Activated CD8-positive, alpha-beta memory T cell treated with anti-CD3 and anti-CD28 coated beads, Interleukin-2, amount 50 U/mL, for 4 hours (primary cell): ENCODE results near the gene PDLIM1.

Source experiments
- DNase-seq: peaks from one replicate; pipeline ENCODE4 v3.0.0-alpha.2; 2020

The PDLIM1 gene

DNA sequence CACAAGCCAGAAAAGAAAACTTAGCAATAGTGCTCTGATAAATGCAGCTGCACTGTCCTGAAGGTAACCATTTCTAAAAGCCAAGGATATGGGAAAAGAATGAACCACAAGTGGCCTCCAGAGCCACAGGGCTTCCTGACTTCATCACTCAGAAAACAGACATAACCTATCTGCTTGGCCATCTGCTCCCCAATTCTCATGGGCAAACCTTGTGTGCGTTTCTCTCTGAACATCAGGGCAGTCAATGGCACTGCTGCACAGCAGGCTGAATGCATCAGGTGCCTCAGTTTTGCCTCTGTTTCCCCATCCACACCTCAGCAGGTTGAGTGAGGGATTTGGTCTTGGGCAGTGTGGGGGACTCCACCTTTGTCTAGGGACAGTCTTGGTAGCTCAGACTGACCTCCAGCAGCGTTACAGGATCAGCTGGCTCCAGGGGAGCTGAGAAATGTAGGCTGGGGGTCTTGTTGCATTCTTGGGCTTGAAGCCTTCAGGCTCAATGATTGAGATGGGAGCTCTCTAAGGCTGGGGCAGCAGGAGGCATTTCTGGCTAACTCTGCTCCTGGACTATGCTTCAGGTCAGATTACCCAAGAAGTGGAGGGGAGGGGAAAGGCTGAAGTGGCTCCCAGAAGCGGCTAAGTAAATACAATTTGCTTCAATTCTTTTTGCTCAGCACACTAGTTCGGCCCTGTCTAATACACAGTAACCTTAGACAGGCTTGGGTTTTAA lies 23.6 kb upstream of the PDLIM1 start:
- no peak for DNase-seq

DNA sequence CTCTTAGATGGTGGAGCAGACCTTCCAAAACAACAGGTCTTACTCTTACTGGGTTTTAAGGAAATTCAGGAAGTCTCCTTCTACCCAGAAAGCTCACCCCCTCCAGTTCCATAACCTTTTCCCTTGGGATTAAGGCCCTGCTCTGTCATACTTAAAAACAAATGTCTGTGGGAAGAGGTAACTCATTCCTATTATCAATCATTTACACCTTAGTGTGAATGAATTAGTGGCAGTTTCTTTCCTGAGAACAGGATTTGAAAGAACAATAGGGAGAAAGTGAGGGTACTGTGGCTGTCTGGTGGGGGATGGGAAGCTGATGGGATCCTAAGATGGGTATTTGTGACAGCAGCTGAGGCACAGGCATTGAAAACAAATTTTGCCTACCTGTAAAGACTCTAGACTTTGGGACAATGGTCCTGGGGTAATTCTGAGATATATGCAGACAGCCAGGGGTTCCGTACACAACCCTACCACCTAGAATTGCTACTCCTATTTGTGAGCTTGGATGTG lies 22.2 kb upstream of the PDLIM1 start:
- DNase-seq, result no peak

DNA sequence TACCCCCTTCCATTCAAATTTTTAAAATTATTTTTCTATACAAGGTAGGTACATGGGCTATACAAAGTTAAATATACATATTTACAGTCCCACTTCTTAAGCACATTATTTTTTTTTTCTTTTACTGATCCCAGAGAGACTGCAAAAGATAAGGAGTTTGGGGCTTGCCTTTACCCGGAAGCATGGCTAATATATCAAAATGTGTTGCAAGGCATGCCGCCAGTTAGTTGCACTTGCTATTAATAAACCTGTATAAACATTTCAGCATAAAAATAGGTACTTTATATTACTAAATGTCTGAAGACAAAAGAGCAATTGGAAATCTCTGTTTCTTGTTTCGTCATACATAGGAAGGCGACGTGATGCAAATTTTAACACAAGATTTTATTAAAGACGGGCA lies 21.5 kb upstream of the PDLIM1 start:
- no peak for DNase-seq

DNA sequence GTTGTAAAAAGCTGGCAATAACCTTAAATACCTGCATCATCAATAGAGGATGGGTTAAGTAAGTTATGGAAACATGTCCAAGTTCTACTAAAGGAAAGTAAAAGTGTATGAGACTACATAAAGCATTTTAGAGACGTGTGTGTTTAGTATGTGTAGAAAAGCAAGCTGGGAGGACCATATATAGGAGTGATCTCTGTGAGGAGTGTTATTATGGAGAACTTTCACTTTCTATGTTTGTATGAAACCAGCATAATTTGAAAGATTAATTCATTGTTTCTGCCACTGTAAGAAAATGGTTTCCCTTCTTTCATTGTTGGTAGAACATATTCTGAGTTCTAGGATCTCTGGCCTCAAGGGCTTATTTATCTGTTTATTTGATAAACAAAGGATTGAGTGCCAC lies 19.2 kb upstream of the PDLIM1 start:
- DNase-seq, result no peak

GRCh38 chr10:95308389-95309302 lies 17.8 kb upstream of the PDLIM1 start:
- no peak for DNase-seq

- no peak for DNase-seq
Measured at GRCh38 chr10:95306851-95307250, 16.0 kb upstream of the PDLIM1 start.

DNA sequence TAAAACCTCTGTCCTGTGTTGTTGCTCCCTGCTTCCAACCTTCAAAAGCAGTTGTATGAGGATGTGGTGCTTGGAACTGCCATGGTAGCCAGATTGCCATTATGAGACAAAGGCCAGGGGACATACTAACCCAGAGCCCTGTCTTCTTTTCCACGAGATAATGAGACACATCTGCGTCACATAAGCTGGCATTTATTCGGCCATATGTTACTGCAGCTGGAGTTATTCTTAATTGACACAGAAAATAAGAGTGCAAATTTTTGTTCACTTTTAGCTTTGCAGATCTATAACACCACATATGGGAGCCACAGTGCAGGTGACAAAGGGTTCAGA lies 15.5 kb upstream of the PDLIM1 start:
- no peak for DNase-seq

DNA sequence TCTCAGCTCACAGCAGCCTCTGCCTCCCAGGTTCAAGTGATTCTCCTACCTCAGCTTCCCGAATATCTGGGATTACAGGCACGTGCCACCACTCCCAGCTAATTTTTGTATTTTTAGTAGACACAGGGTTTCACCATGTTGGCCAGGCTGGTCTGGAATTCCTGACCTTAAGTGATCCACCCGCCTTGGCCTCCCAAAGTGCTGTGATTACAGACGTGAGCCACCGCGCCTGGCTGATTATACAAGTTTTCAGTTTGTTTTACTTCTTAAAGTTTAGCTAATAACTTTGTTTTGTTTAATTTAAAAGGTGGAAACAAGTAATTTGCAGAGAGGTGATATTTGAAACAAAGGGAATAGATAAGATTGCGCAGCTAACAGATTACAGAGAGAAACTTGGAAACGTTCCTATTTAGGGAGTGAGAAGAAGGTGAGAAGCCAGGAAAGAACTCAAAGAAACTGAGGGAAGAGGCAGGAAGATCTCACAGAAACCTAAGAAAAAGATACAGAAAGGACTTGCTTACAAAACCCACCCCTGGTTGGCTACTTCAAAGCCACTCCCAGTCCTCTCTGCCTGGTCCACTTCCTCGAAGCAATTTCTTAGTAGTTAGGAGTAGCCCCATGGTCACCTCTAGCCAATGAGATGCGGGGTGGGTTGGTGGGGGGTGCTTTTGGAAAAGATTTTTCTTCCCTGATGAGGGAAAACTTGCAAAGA lies 15.0 kb upstream of the PDLIM1 start:
- DNase-seq, result no peak

- no peak for DNase-seq
Measured at GRCh38 chr10:95304976-95305375, 14.2 kb upstream of the PDLIM1 start.

- no peak for DNase-seq
Measured at GRCh38 chr10:95304463-95304862, 13.7 kb upstream of the PDLIM1 start.

- DNase-seq, result no peak
Measured at GRCh38 chr10:95303950-95304349, 13.1 kb upstream of the PDLIM1 start.

DNA sequence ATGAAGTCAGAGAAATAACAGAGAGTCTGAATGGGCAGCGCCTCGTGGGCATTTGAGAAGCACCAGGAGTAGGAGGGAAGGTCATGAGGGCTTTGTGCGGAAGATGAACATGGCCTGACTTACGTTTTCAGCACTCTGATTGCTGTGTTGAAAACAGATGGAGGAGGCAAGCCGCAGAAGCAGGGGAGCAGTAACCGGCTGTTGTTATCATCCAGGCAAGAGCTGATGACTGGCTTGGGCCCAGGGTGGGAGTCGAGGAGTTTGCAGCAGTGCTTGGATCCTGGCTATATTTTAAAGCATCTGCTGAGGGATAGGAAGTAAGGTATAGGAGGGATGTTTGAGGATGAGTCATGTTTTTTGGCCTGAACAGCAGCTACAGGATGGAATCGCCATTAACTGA lies 12.7 kb upstream of the PDLIM1 start:
- no peak for DNase-seq

DNA sequence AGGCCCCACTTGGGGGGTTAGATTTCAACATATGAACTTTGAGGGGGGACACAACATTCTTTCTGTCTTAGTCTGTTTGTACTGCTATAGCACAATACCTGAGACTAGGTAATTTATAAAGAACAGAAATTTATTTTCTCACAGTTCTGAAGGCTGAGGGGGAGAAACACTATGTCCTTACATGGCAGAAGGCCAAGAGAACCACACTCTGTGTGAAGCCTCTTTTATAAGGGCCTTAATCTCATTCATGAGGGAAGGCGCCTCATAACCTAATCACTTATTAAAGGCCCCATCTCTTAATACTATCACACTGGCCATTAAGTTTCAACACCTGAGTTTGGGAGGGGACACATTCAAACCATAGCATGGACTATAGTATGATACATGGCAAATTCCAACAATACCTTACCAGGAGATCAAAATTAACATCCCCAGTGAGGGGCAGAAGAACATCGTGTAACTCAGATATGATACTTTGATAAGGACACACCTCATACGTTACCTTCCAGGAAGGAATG lies 9.3 kb upstream of the PDLIM1 start:
- DNase-seq, result no peak

DNA sequence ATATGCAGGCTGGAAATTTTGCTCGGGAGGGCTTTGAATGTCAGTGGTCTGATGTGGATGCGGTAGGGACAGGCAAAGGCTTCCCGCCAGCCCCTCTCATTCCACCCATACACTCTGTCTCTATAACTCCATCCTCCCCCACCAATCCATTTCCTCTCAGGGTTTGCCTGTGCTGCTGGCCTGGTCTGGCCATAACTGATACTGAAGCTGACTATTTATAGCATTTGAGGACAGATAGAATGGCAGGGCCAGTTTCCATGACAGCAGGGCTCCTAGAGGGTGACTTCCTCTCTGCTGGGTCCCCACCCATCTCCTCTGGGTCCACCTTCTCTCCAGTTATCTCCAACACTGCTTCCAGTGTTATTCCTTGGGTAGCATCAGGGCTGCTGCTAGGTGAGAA lies 6.6 kb upstream of the PDLIM1 start:
- DNase-seq, result no peak

- DNase-seq, result no peak
Measured at GRCh38 chr10:95296764-95297163, 6.0 kb upstream of the PDLIM1 start.

- DNase-seq, result peak; percentile 18
Measured at GRCh38 chr10:95295031-95295755, 4.4 kb upstream of the PDLIM1 start.

DNA sequence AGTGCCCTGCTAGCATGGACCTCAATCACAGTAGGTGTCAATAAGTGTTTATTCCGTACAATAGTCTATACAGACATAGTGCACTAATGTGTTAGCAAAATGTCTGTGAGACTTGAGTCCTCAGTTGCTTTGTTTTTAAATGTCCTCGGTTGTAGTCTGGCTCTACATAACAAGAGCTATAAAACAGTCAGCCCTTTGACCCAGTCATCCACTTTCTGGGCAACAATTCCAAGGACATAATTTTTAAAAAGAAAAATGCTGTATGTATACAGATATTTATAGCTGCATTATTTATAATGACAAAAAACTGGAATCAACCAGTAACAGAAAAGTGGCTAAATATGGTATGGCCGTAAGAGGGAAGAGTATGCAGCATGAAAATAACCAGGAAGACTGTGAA lies 2.8 kb upstream of the PDLIM1 start:
- DNase-seq, result no peak

- DNase-seq, result no peak
Measured at GRCh38 chr10:95291365-95292039, 699 bp upstream of the PDLIM1 start.

DNA sequence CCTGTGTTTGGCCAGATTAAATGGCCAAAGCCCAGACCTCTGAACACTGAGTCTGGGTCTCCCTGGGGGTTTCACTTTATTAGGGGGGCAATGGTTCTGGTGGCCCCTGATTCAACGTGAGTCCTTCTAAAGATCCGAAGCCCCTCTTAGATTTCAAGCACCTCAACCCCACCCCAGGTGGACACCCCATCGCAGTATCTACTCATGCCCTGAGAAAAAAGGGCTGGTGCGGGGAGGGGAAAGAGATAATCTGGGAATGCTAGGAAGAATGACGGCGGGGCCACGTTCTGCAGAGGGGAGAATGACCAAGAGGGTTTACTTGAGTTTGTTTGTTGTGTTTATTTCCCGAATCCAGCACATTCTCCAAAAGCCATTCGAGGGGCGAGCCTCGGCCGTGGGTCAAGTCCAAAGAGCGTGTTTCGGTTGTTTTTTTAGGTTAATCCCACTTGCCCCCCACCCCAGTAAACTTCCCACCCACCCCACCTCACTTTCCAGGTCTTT lies 832 bp downstream of the PDLIM1 start:
- DNase-seq, result no peak

DNA sequence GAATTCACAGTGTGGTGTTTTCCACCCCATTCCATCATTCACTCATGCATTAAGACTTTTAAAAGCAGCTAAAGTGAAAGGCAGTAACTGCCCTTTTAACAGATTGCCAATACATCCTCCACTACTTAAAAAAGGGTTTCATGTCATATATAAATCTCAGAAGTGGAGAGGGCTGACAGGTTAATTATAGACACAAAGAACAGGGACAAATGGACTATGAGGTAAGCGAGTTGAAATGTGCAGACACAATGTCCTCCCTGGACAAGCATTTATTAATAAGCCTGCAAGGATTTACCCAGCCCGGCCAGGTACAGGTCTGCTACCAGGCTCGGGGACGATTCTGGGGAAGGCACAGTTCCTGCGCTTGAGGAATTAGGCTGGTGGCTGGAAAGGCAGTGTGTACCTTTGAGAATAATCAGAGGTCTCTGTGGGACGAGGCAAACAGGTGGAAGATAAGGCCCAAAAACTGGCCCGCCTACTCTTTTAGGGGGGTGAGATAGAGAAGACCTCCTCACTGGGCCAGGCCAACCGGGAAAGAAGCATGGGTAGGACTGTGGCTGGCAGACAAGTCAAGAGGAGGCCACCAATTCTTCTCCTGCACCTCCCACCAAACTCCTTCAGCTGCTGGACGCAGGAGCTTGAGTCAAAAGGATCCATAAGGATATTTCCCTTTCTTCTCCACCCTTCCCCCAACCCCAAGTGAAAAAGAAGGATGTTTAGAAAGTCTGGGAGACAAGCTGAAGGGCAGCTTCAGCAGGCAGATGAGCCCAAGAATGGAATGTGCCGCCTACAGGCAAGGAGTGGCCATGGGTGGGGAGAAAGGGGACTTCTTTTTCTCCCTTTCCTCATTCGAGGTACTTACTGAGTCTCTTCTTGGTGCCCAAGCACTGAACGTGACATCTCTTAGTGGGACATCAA lies 1.5 kb downstream of the PDLIM1 start:
- DNase-seq, result no peak

DNA sequence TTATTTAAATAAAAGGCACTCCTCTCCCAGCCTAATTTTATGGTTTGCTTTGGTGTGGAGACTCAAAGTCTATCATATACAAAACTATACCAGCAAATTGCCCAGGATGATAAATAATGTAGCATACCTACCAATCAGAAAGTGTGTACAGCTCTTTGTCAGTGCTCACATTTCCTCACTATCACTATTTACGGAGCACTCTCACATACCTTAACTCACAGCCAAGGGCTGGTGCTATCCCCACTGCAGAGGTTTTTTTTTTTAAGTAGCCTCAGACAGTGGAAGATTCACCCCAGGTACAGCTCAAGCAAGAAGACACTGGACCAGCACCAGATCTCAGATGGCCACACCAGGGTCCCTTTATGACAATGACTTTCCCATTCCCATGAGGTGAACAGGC lies 2.5 kb downstream of the PDLIM1 start:
- no peak for DNase-seq
